A673 (cell line): ENCODE measurements around the gene XIRP2.

ENCODE experiments used
- CTCF ChIP-seq: fragments of 300-800, 200-600 bp; sonication (generic); conservative IDR thresholded peaks from 2 replicates; pipeline ENCODE4 v1.5.1; 2017; ENCODE audit warnings: low read depth, mild to moderate bottlenecking, antibody characterized with exemption, low read length, moderate library complexity, mixed read lengths
- EZH2 ChIP-seq: fragments of 200-600 bp; sonication (generic); IDR thresholded peaks from 2 replicates; pipeline ENCODE4 v1.6.1; 2017; ENCODE audit warnings: borderline replicate concordance, low read depth, mild to moderate bottlenecking, mixed read lengths, antibody characterized with exemption, low read length; ENCODE audit not compliant: poor library complexity, severe bottlenecking

- no peak for TF ChIP-seq CTCF
- TF ChIP-seq EZH2: no peak
Measured at GRCh38 chr2:167134381-167135072, 246.2 kb downstream of the XIRP2 start.
